Activated CD4-positive, alpha-beta T cell treated with anti-CD3 and anti-CD28 coated beads, Interleukin-2, Interleukin-6, amounts not matched to agents 100 ng/mL and 50 ng/mL, durations not matched to agents 16 hours and 8 hours (primary cell): ENCODE data around the gene TEX22.
A peak's percentile ranks its signal among the peaks of the same experiment; 100 is the strongest.

Experiments used
- DNase-seq: peaks from one replicate; pipeline ENCODE4 v3.0.0-alpha.2; 2020

TEX22 gene

DNA sequence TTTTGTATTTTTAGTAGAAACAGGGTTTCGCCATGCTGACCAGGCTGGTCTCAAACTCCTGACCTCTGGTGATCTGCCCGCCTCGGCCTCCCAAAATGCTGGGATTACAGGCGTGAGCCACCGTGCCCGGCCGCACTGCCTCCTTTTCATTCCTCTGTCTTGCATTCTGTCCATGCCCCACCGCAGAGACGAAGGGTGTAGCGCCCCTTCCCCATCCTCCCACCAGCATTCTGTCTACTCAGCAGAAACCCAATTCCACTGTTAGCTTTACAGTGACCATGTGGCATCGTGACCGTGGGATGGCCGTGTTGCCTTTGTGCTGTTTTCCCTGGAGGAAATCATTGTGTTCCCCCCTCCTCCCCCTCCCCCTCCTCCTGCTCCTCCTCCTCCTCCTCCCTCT, 10.3 kb downstream of the TEX22 start:
- DNase-seq: no peak

DNA sequence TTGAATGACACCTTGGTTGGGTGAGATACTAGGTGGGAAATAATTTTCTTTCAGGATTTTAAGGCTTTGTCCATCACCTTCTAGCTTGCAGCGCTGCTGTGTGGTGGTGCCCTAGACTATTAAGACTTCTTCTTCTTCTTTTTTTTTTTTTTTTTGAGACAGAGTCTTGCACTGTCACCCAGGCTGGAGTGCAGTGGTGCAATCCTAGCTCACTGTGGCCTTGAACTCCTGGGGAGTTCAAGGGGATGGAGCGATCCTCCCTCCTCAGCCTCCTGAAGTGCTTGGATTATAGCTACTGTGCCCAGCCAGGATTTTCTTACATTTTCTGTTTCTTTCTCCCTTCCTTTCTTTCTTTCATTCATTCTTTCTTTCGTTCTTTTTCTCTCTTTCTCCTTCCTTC, 11.0 kb downstream of the TEX22 start:
- no peak for DNase-seq

DNA sequence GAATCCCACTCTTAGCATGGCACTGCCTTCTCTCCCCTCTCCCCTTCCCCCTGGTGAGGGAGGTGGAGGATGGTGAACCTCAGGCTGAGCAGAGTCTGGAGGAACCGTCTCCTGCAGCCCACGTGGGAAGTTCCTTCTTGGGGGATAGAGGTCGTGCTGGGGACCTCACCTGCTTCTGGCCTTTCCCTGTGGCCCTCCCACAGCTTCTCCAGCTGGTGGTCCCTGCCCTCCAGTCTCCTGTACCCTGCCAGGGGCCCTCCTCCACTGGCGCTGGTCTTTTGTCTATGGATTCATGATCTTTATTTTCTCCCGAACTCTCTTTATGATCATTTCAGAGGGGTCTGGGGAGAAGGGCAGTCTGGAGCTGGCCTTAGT, 12.3 kb downstream of the TEX22 start:
- no peak for DNase-seq

DNA sequence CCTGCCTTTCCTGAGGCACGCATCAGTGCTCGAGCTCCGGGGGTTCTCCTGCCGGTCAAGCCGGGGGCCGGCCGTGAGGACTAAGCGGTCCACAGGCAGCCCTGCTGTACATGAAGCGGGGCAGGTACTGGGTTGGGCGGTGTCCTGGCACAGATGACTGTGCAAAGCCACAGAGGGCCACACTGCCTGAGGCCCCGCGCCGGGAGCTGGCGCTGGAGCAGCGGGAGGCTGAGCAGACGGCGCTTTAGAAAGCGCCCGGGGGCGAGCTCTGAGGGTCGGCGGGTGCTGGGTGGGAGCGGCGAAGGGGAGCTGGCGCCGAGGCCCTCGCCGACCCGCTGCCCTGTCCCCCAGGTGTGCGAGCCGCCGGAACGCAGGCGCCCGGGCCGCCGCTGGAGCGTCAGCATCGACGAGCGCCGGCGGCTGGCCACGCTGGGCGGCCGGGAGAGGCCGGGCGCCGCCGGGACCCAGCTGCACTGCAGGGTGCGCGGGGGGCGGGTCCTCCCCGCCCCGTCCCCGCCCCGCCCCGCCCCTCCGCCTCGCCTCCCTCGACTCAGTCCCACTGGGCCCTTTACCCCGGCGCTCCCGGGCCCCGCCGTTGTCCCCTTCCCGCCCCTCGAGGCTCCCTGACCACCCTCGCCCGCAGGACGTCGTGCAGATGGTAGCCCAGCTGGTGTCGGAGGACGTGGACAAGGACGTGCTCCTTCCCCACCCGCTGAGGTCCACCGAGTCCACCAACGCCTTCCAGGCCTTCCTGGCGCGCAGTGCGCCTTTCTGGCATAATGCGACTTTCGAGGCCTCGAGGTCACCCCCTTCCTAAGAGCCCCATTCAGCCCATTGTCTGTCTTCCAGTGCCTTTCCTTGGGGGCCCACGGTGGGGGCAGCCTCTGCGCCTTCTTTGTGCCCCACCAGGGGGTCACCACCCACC, 12.9 kb downstream of the TEX22 start:
- DNase-seq: no peak

DNA sequence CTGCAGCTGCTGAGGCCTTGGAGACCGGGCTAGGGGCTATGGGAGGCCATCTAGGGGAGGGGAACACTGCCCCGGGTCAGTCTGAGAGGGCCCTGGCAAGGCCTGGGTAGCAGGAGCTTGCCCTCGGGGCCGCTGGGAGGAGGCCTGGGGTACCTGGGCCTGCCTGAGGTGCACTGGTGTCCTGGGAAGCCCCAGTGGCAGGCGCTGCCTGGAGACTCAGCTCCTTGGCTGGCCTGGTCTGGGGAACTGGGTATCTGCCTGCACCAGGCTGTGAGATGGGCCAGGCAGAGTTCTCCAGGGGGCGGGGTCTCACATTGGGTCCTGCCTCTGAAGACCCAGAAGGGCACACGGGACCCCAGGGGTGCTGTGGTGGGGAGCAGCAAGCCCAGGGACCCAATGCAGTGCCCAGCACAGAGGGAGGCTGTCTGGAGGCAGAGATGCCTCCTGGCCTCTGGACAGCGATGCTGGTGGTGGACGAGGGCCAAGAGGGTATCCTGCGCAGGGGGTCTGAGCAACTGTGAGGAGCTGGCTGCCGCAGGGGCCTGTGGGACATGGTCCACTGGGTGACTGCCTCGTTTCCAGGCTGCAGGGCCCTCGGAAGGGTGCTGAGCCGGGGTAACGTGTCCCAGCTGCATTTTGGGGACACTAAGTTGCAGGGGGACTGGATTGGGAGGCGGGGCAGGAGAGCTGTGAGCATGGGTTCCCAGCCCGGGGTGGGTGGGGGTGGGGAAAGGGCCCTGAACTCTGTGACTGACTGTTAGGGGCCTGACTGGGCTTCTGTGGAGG, 13.8 kb downstream of the TEX22 start:
- no peak for DNase-seq

DNA sequence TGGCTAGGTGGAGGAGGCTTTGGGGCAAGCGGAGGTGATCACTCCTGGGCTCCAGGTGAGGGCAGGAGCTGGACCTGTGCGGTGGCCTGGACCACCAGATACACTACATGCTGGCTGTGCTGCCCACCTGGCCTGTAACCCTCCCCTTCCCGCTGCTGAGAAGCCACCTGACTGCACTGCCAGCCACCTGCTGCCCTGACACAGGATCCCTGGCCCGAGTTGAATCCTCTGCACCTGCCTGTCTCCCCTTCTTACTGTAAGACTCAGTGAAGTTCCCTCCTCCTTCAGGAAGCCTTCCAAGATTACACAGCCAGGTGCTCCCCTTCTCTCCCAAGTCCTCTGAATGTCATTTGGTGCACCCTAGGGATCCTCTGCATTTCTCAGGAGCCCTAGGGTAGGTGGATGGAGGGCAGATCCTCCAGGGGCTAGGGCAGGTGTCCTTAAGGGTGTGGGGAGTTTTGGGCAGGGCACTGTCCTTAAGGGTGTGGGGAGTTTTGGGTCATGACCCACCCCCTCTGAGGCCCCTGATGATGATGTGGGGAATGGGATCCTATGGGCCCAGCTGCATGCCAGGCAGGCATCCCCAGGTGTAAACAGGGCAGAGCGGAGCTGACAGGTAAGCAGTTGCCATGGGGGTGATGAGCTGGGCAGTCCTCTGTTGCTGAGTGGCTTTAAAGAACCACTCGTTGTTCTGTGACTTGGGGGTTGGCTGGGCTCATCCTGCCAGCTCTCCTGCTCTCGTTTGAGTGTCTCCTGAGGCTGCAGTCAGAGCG, 14.6 kb downstream of the TEX22 start:
- no peak for DNase-seq

DNA sequence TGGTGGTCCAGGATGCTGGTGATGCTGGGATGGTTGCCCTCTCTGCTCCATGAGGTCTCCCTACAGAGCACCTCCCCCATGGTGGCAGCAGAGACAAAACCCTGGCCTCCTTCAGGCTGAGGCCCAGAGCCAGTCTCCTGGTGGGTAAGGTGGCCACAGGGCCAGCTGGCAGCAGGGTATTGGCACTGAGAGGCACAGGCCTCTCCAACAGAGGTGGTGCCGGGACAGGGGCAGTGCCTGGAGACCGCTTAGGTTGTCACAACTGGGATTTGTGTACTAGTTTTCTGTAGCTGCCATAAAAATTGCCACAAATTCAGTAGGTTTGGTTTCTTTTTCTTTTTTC, 15.2 kb downstream of the TEX22 start:
- DNase-seq: no peak

DNA sequence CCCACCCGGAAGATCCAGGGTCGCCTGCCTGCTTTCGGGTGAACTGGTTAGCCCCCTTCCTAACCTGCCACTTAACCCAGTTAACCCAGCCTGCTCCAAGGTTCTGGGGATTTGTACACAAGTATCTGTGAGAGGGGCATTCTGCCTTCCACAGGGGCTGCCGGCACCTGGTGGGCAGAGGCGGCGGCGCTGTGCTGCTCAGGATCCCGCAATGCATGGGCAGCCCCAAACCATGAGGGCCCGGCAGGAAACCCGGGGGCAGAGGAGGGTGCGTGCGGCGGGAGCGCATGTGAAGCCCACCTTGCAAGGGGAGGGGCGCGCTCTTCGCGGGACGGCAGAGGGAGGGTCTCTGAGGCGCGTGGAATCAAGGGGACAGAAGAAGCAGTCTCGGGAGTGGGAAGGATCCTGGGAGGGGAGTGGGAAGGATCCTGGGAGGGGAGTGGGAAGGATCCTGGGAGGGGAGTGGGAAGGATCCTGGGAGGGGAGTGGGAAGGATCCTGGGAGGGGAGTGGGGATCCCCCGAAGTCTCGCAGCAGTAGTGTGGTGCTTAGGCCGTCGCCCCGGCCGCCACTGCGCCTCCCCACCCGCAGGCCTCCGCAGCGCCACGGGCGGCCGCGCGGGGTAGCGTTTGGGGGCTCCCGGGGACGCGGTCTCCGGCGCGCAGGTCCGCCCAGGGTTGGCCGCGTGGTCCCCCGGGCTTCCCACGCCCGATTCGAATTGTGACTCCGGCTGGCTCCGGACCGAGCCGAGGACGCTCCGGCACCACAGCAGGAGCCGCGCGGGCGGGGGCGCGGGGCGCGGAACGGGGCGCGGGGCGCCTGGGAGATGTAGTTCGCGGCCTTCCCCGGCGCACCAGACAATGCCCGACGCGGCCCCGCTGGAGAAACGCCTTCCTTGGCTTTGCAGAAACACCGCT, 16.4 kb downstream of the TEX22 start:
- peak; percentile 69 for DNase-seq

DNA sequence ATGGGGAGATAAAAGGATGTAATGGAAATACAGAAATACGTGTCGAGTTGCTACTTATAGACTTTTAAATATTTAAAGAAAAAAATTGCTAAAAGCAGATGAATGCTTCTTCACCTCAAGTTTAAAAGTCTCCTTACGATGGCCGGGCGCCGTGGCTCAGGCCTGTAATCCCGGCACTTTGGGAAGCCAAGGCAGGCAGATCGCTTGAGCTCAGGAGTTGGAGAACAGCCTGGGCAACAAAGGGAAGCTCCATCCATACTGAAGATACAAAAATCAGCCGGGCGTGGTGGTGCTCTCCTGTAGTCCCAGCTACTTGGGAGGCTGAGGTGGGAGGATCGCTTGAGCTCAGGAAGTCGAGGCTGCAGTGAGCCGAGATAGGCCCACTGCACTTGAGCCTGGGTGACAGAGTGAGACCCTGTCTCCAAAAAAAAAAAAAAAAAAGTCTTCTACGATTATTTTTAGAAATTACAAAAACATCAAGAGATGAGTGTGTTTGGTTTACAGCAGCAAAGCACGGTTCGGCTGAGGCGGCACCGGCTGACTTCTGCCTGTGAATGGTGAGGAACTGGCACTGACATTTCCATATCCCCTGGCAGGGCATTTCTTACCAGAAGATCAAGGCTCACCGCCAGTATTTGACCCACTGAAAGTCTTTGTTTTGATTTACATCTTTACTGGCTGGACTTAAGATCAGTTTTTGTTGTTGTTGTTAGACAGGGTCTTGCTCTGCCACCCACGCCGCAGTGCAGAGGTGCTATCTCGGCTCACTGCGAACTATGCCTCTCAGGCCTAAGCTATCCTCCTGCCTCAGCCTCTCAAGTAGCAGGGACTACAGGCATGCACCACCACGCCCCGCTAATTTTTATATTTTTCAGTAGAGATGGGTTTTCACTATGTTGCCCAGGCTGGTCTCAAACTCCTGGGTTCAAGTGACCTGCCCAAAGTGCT, 17.4 kb downstream of the TEX22 start:
- DNase-seq: no peak

DNA sequence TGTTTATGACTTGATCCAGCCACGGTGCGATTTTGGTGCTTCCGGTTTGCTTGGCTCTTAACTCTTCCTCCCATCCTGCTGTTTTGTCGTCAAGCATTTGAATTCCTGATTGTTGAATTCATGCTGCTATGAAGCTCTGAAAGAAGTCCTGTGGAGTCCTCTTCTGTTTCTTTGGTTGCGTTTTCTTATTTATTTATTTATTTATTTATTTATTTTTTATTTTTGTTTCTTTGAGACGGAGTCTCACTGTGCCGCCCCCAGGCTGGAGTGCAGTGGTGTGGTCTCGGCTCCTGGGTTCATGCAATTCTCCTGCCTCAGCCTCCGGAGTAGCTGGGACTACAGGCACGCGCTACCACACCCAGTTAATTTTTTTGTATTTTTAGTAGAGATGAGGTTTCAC, 18.3 kb downstream of the TEX22 start:
- DNase-seq: no peak

DNA sequence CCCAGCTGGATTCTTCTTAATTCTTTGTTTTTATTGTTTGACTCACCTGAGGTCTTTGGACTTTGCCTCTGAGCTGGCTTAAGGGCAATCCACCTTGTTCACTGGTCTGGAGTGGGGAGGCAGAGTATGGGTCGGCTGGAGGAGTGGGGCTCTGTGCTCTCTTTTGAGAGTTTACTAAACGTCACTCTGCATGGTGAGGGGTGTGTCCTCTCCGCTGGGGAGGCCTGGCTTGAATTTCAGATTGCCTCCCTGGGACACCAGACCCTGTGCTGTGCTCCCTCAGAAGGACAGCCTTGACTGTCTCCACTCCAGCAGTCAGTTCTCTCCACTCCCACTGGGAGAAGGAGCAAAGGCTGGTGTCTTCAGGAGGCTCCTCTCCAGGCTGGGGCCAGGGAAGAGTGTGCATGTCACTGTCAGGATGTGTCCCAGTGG, 19.4 kb downstream of the TEX22 start:
- no peak for DNase-seq

DNA sequence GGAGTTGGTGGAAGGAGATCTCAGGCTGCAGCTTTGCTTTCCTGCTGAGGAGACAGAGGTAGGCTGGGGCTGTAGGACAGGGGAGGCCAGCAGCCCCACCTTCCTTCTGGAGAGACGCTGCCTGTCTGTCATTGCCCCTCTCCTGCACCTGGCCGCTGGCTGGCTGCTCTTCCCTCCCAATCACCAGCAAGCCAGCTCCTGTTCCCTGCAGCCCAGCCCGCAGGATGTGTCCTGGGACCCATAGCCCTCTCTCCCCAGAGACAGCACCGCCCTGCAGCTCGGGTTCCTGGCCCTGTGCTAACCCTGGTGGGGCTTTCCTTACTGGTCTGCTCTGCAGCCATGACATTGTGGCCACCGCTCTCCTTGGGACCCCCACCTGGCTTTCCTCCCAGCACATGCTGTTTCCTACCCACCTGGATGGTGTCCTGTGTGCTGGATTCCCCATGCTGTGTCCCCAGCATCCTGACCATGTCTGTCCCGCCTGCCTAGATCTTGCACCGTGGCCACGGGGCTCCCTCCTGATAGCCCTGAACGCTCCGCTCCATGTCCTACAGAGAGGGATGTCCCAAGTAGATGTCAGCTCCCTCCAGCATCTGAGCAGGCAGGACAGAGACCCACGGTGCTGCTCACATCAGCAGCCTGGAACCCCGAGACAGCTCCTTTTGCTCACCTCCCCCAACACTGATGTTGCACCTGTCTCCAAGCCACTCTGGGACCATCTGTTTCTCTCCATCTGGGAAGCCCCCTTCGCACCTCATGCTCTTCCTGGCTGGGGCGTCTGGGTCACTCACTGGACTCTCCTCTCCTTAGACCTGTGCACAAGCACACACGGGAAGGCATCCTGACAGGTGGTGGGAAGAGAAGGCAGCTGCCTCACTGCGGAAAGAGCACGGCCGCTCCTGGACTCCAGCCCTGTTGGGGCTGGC, 20.2 kb downstream of the TEX22 start:
- no peak for DNase-seq

DNA sequence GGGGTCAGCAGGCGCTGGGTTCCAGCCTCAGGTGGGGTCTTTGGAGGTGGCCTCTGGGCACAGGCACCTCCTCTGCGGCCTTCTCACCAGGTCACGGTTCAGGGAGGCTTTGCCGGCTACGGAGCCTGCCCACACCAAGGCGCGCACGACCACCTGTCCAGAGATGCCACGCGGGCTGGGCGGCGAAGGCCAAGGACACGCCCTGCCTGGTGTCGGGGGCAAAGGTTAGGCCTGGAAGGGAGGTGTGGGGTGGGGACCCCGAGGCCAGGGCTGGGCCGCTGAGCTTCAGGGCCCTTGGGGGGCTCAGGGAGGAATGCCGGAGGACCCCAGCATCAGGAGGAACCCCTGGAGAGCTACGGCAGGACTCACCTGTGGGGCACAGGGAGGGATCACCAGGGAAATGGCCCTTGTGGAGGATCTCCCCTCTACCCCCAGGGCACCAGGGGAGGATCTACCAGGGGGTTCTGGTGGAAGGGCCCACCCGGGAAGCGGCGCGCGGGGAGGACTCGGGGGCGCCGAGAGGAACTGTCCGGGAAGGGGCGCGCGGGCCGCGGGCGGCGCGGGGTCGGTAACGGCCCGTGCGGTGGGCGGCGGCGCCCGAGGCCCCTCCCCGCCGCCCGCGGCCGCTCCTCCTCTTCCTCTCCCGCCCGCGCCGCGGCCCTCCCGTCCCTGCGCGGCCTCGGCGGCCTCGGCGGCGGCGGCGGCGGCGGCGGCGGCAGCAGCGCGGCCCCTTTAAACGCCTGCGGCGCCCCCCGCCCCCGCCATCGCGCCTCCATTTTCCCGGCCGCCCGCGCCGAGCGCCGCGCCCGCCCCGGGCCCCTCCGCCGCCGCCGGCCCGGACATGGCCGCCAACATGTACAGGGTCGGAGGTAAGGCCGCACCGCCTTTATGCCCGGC, 21.1 kb downstream of the TEX22 start, which contains the start of gene MTA1:
TSS of gene MTA1 (plus strand) at position 633 of the 897 bp plus-strand sequence. CDS start at position 842, 209 bp downstream.
- DNase-seq: peak; percentile 50

DNA sequence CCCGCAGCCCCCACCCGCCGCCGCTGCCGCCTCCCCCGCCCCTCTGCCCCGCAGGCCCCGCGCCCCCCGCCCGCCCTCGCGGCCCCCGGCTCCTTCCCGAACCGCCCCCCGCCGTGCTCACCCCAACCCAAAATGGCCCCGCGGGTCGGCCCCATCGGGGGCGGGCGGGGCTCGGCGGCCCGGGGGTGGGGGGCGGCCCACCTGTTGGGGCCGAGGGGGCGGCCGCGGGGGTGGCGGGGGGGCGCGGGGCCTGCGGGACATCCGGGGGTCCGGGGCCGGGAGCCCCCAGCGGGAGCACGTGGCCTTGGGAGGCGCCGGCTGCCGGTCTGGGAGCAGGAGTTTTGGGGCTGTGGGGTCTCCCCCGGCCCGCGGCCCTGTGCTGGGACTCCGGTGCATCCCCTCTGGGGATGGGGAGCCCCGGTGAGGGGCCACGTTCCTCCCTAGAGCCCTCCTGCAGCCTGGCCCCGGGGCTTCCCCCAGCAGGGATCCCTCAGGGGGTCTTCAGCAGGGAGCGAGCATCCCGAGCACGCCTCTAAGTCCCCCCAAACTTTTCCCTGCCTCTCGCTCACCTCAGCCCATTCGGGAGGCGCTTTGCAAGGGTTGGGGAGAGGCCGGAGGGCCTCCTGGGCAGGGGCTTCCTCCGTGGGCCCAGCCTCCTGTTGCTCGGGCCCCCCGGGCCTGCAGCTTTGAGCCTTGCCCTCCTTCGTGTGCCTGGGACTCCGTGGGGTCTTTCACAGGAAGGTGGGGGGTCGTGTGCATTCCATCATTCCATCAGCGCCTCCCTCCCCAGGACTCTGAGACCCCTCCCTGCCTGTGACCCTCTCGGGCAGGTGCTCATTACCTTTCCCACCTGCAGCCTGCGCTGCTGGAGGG, 22.0 kb downstream of the TEX22 start:
- no peak for DNase-seq

DNA sequence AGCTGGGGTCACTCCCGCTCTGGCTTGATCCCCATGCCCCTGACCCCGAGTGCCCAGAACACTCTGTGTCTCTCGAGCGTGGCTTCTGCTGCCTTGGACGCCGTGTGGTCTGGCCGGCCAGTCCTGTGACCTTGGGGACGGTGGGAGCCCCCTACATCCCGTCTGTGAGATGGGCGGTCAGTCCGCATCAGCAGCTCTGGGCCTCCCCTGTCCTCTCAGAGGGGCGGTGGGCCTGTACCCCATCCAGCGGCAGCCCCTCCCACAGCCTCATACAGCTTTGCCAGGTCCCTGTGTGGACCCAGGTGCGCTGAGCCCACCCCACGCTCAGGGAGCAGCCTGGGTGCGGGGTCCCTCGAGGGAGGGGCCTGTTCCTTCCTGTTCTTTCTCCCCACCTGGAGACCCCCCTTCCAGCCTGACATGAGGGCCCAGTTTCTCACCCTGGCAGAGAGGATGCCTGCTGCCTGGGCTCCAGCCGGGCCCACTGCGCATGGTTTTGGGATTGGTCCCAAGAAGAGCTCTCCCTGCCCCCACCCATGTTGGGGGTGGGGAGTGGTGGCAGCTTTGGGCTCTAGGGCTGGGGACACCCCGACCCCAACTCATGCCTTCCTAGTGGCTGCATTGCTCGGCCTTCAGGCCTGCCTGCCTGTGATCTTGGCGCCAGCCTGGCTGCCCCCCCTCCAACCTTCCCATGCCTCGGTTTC, 22.8 kb downstream of the TEX22 start:
- DNase-seq: no peak

DNA sequence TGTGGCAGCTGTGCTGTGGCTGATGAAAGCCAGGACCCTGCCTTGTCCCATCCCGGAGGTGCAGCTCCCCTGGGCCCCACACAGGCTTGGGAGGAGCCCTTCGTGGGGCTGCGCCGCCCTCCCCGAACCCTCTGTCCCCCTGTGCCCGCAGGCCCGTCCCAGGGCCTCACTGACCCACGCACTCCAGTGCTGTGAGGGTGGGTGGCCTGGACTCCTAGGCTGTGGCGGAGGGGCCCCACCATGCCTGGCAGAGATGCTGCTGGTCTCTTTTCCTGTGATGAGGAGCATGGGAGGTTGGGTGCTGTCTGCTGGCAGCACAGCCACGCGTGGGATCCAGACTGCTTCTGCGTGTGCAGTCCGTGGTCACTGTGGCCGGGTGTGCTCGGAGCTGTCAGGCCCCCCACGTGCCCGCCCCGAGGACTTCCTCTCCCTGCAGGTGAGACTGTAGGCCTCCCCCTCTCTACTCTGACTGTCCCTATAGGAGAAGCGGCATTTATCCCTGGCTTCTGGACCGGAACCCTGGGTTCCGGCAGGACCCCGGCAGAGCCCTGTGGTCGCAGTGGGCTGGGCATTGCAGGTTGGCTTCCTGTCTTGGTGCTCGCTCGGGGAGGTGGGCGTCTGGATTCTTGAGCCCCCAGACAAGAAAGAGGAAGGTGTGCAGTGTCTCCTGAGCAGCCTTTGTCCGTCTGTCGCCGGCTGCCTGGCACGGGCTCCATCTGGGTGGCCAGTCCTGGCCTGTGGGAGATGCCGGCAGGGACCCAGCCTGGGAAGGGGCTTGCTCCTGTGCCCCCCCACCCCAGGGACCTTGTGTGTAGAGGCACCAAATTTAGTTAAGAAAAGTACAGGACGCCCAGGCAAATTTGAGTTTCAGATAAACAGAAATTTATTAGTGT, 23.6 kb downstream of the TEX22 start:
- DNase-seq: no peak
